Endothelial cell of umbilical vein (primary cell): Measurements from ENCODE around the gene FRMD7. TPM values are rescaled to one million over a fixed set of nuclear protein-coding genes. Genes with fewer than 3 reads are reported as not detected.

Experiments used
- BruUV-seq: library from RNA; stranded (reverse); fragments of 400-500 nt; replicated peaks from 2 replicates; lab custom pipeline; 2021; lab: Mats Ljungman, UMichigan
- CTCF ChIA-PET: fragments of 300-600, 350-600 bp; sonication (Branson Sonifier 250); formaldehyde crosslinking; loops from one replicate; lab custom pipeline; 2021; ENCODE audit warnings: antibody characterized with exemption, inconsistent platforms; lab: Charles Lee
- POLR2A ChIA-PET: fragments of 300-600, 350-600 bp; sonication (Branson Sonifier 250); formaldehyde crosslinking; loops from one replicate; lab custom pipeline; 2021; ENCODE audit warnings: antibody characterized with exemption, inconsistent platforms; lab: Charles Lee
- DNase-seq: peaks from one replicate; pipeline ENCODE4 v3.0.0-alpha.2; 2011; ENCODE audit warnings: low read depth, low spot score
- FAIRE-seq: peaks from 2 replicates; lab custom pipeline; 2011; peaks lifted over from hg19 to GRCh38; lab: Jason Lieb, UNC
- H2AFZ ChIP-seq: 2 replicates; pipeline ENCODE4 v1.6.0; 2012; ENCODE audit warnings: low read depth, low read length, control low read depth, inconsistent platforms
- H3K27ac ChIP-seq: 2 replicates; pipeline ENCODE4 v1.5.1; 2011; ENCODE audit warnings: low read depth, mild to moderate bottlenecking, control low read depth, low read length, moderate library complexity; ENCODE audit not compliant: insufficient read depth
- H3K27me3 ChIP-seq, 2 experiments: 2 replicates each; pipeline versions ENCODE4 v1.6.0 to v1.6.1; 2011; ENCODE audit warnings: low read length in 2 of 2, mixed read lengths in 1 of 2; ENCODE audit not compliant: control insufficient read depth in 2 of 2, insufficient read depth in 2 of 2
- H3K36me3 ChIP-seq, 2 experiments: 2 replicates in 1 of 2; 3 replicates in 1 of 2; pipeline ENCODE4 v1.5.1; 2011; ENCODE audit warnings: low read length in 2 of 2, mild to moderate bottlenecking in 1 of 2, moderate library complexity in 1 of 2; ENCODE audit not compliant: control insufficient read depth in 2 of 2, insufficient read depth in 2 of 2; ENCODE audit errors: extremely low read depth in 1 of 2
- H3K4me1 ChIP-seq: 3 replicates; pipeline ENCODE4 v1.5.1; 2011; ENCODE audit warnings: mild to moderate bottlenecking, low read length; ENCODE audit not compliant: control insufficient read depth, insufficient read depth; ENCODE audit errors: extremely low read depth
- H3K4me2 ChIP-seq: 2 replicates; pipeline ENCODE4 v1.6.1; 2011; ENCODE audit warnings: low read length, control low read depth, mixed read lengths; ENCODE audit not compliant: insufficient read depth
- H3K4me3 ChIP-seq, 3 experiments: fragments of 200-600 bp in 1 of 3; sonication (generic), shearing (Covaris generic) in 1 of 3; replicated peaks in 1 of 3; 2 replicates each; pipeline ENCODE4 v1.5.1; 2011 to 2016; ENCODE audit warnings: control low read depth in 3 of 3, low read length in 3 of 3, mild to moderate bottlenecking in 2 of 3, inconsistent platforms in 1 of 3, low read depth in 1 of 3, moderate library complexity in 1 of 3; ENCODE audit not compliant: insufficient read depth in 1 of 3
- H3K79me2 ChIP-seq: 2 replicates; pipeline ENCODE4 v1.6.0; 2012; ENCODE audit warnings: low read length, inconsistent platforms; ENCODE audit not compliant: control insufficient read depth, insufficient read depth
- H3K9ac ChIP-seq: replicated peaks from 2 replicates; pipeline ENCODE3; 2011; ENCODE audit warnings: low read length, control low read depth; ENCODE audit not compliant: insufficient read depth; ENCODE audit errors: extremely low read depth
- H3K9me1 ChIP-seq: replicated peaks from 3 replicates; pipeline ENCODE4 v1.6.0; 2011; ENCODE audit warnings: mild to moderate bottlenecking, low read length; ENCODE audit not compliant: control insufficient read depth, insufficient read depth; ENCODE audit errors: extremely low read depth
- H3K9me3 ChIP-seq: replicated peaks from 2 replicates; pipeline ENCODE4 v1.5.1; 2012; ENCODE audit warnings: low read length, inconsistent platforms; ENCODE audit not compliant: control insufficient read depth, insufficient read depth
- H4K20me1 ChIP-seq: replicated peaks from 2 replicates; pipeline ENCODE3; 2011; ENCODE audit warnings: mild to moderate bottlenecking, low read length; ENCODE audit not compliant: control insufficient read depth, insufficient read depth; ENCODE audit errors: extremely low read depth
- EZH2 ChIP-seq: IDR thresholded peaks from 2 replicates; pipeline ENCODE4 v1.6.1; 2012; ENCODE audit warnings: borderline replicate concordance, low read depth, mild to moderate bottlenecking, moderate library complexity, low read length, inconsistent platforms; ENCODE audit not compliant: severe bottlenecking
- FOS ChIP-seq: IDR thresholded peaks from 2 replicates; pipeline ENCODE4 v1.6.1; 2011; ENCODE audit warnings: mild to moderate bottlenecking, low read length, moderate library complexity, borderline replicate concordance; ENCODE audit not compliant: insufficient read depth
- GATA2 ChIP-seq: IDR thresholded peaks from 2 replicates; pipeline ENCODE4 v1.7.0; 2011; ENCODE audit warnings: low read depth, mild to moderate bottlenecking, moderate library complexity, mixed read lengths, low read length; ENCODE audit not compliant: insufficient read length, insufficient read depth
- JUN ChIP-seq: IDR thresholded peaks from 2 replicates; pipeline ENCODE4 v1.6.1; 2011; ENCODE audit warnings: borderline replicate concordance, low read depth; ENCODE audit not compliant: insufficient read length, insufficient read depth
- MYC ChIP-seq: IDR thresholded peaks from one replicate; pipeline ENCODE4 v1.6.1; 2011; ENCODE audit warnings: mild to moderate bottlenecking, low read depth, low read length
- POLR2A ChIP-seq: IDR thresholded peaks from 2 replicates; pipeline ENCODE4 v1.6.1; 2012; ENCODE audit warnings: low read depth, mild to moderate bottlenecking, control low read depth, low read length
- POLR2AphosphoS5 ChIP-seq: IDR thresholded peaks from 2 replicates; pipeline ENCODE4 v1.6.1; 2012; ENCODE audit warnings: low read depth, mild to moderate bottlenecking, control low read depth, low read length, moderate library complexity; ENCODE audit not compliant: insufficient read depth
- dilution Hi-C: fragments of 300-500 bp; cut with MboI; formaldehyde crosslinking; loops from one replicate; pipeline ENCODE4 v1.15.0; 2019; ENCODE audit warnings: low sequenced_read_pairs; ENCODE audit not compliant: extremely low pct_ligation_motif_present
- intact Hi-C: fragments of 100-400 bp; cut with micrococcal nuclease; formaldehyde crosslinking; loops from one replicate; pipeline ENCODE4 v1.10.0; 2022
- polyA plus RNA-seq, 4 experiments: library from polyadenylated mRNA; depleted of rRNA in 3 of 4; stranded (reverse) in 3 of 4; unstranded in 1 of 4; fragments of >200 nt; gene quantifications; 2 replicates each; pipeline versions ENCODE4 v1.2.1 to v1.2.3, GENCODE V29; 2011 to 2012; ENCODE audit warnings: missing spikeins in 1 of 4
- total RNA-seq: library from RNA; stranded (reverse); gene quantifications from 2 replicates; pipeline ENCODE4 v1.2.3, GENCODE V29; 2021
- TF ChIP-seq, protein P1 (sequence below): IDR thresholded peaks from 2 replicates; pipeline ENCODE4 v1.6.1; 2011; ENCODE audit not compliant: insufficient read depth, insufficient read length
- TF ChIP-seq, protein P2 (sequence below), 2 donors: IDR thresholded peaks; 1 replicate in 1 of 2; 2 replicates in 1 of 2; pipeline ENCODE4 v1.5.1; 2011; ENCODE audit warnings: low read length in 2 of 2, mild to moderate bottlenecking in 2 of 2, moderate library complexity in 2 of 2, control low read depth in 1 of 2, inconsistent platforms in 1 of 2, low read depth in 1 of 2; ENCODE audit not compliant: insufficient read depth in 1 of 2; ENCODE audit errors: extremely low read depth in 1 of 2

Gene FRMD7
- total and polyA plus RNA-seq, 2 donors (not counting 3 experiments of a cell fraction or from before 2014, with no cell fraction given), result not detected

DNA sequence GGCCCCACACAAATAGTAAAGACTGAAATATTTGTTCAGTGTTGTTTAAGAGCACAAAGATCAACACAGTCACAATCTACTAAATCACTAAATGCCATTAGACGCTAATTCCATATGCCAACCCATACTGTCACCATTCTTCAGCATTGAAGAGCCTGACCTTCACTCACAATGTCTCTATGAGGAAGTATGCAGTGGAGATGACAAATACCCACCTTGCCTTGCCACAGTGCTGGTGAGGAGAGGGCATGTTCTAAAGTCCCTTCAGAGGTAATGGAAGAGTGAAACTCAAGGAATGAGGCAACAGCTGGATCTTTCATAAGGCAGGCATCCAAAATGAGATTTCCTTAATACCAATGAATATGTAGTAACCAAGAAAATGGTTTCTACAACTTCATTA is 50.4 kb downstream of the FRMD7 start:
- Histone ChIP-seq H3K4me1 (peaks cover 3% of the 10 kb centered on the region), H3K27me3 (no peaks in the 10 kb centered on the region), H2AFZ (no peak overlapping the region), H3K4me3 (no peak overlapping the region), H3K9me3 (no peaks in the 10 kb centered on the region), H3K9ac (no peak overlapping the region), H3K79me2 (no peaks in the 10 kb centered on the region), H4K20me1 (no peaks in the 10 kb centered on the region), H3K4me2 (no peak overlapping the region), H3K36me3 (no peaks in the 10 kb centered on the region), H3K9me1 (no peaks in the 10 kb centered on the region), H3K27ac (no peak overlapping the region)
- no TSS peak for BruUV-seq
- dilution Hi-C loops (no loop called here), intact Hi-C loops (no loop called here)
- TF ChIP-seq POLR2AphosphoS5 (no peak), MYC (no peak), POLR2A (no peak), FOS (no peak), GATA2 (no peak)
- TF ChIP-seq, protein P1, sequence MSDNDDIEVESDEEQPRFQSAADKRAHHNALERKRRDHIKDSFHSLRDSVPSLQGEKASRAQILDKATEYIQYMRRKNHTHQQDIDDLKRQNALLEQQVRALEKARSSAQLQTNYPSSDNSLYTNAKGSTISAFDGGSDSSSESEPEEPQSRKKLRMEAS, result no peak
- FAIRE-seq, result no peak
- DNase-seq, result no peak
- ChIA-PET POLR2A (no interaction called here), CTCF (interaction anchor here (1.0 to 3.3 kb wide), 3 partner anchors 9 to 223 kb away, joined by 3 to 15 read pairs (median 5); no protein-coding TSS in a partner anchor)

DNA sequence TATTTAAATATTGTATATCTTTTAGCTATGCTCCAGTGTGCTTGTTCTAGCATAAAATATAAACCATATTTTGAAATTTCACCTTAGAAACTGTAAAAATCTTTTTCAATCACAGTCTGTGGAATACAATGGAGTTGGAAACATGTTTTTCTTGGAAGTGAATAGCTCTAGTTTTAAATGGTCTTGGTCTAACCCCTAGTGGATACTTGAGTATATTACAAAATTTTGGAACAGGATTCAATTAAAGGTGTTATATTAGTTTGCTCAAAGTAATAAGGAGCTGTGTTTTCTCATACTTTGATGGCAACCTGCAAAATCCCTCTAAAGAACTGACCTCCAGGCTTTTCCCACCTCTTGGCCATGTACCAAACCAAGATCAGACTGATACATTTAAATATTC is 56.6 kb downstream of the FRMD7 start:
- no peak overlapping the region for H3K9ac ChIP-seq
- BruUV-seq, result no TSS peak
- TF ChIP-seq, protein P2, sequence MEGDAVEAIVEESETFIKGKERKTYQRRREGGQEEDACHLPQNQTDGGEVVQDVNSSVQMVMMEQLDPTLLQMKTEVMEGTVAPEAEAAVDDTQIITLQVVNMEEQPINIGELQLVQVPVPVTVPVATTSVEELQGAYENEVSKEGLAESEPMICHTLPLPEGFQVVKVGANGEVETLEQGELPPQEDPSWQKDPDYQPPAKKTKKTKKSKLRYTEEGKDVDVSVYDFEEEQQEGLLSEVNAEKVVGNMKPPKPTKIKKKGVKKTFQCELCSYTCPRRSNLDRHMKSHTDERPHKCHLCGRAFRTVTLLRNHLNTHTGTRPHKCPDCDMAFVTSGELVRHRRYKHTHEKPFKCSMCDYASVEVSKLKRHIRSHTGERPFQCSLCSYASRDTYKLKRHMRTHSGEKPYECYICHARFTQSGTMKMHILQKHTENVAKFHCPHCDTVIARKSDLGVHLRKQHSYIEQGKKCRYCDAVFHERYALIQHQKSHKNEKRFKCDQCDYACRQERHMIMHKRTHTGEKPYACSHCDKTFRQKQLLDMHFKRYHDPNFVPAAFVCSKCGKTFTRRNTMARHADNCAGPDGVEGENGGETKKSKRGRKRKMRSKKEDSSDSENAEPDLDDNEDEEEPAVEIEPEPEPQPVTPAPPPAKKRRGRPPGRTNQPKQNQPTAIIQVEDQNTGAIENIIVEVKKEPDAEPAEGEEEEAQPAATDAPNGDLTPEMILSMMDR (IDR thresholded peaks at IDR 0.05; ENCODE audit: extremely low read depth in 1 of 2, insufficient read depth in 1 of 2, low read depth in 1 of 2, low read length in 2 of 2), result no peak
- TF ChIP-seq GATA2, result no peak
- TF ChIP-seq EZH2, result no peak
- no peak for TF ChIP-seq POLR2AphosphoS5
- TF ChIP-seq, protein P1, result no peak
- no peak for TF ChIP-seq FOS
- TF ChIP-seq JUN, result no peak
- no peak for TF ChIP-seq MYC
- no peak for TF ChIP-seq POLR2A
- dilution Hi-C loops, result no loop called here
- intact Hi-C loops, result loop anchor here (1.0 to 2.0 kb wide), 2 partner anchors 48 to 230 kb away; partner anchors contain the start of gene STK26
- no peaks in the 10 kb centered on the region for H3K9me1 ChIP-seq
- POLR2A ChIA-PET, result no interaction called here
- CTCF ChIA-PET, result interaction anchor here (0.7 to 5.4 kb wide), 19 partner anchors 10 to 394 kb away, joined by 3 to 65 read pairs (median 4); partner anchors contain the start of genes RAP2C and STK26
- H3K36me3 ChIP-seq, result no peaks in the 10 kb centered on the region
- no peaks in the 10 kb centered on the region for H3K27me3 ChIP-seq
- no peaks in the 10 kb centered on the region for H3K79me2 ChIP-seq
- DNase-seq, result peak; percentile 31
- H4K20me1 ChIP-seq, result no peaks in the 10 kb centered on the region
- no peaks in the 10 kb centered on the region for H3K9me3 ChIP-seq
- no peak overlapping the region for H3K4me3 ChIP-seq
- H2AFZ ChIP-seq, result no peak overlapping the region
- H3K27ac ChIP-seq, result no peak overlapping the region
- H3K4me1 ChIP-seq, result no peaks in the 10 kb centered on the region
- H3K4me2 ChIP-seq, result no peak overlapping the region
- peak; percentile 88 for FAIRE-seq
